Activated CD4-positive, CD25-positive, alpha-beta regulatory T cell treated with anti-CD3 and anti-CD28 coated beads, Interleukin-2, amount 50 U/mL, for 24 hours (primary cell): Measurements from ENCODE around the gene MPG.
A peak's percentile ranks its signal among the peaks of the same experiment; 100 is the strongest.

Experiments
- ATAC-seq, 2 donors: fragments of 150-1000 bp; cut with Tn5 transposase; one replicate each; pipeline ENCODE4 v1.10.0; 2021; ENCODE audit warnings: mild to moderate bottlenecking in 1 of 2, moderate library complexity in 1 of 2

Gene MPG

DNA sequence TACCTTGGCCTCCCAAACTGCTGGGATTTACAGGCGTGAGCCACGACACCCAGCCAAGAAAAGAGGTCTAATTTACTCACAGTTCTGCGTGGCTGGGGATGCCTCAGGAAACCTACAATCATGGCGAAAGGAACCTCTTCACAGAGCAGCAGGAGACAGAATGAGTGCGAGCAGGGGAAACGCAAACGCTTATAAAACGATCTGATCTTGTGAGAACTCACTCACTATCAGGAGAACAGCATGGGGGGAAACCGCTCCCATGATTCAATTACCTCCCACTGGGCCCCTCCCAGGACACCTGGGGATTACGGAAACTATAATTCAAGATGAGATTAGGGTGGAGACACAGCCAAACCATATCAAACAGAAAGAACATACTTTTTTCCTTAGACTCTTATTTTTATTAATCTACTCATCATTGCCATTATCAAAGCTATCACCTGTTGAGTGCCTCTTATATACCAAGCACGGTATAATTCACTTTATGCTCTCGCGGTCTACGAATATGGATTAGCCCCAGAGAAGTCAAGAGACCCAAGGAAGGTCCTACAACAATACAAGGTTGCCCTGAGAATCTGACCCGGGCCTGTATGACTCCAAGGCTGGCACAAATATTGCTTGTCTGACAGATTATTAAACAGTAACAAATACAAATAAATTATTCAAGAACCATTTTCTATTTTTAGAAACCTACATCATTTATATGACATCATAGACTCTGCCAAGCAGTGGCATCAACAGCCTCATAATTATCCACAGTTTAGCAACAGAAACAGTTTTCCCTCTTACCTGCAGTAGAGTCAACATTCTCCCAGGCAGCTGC lies 27.0 kb upstream of the MPG start:
- ATAC-seq, result no peak

DNA sequence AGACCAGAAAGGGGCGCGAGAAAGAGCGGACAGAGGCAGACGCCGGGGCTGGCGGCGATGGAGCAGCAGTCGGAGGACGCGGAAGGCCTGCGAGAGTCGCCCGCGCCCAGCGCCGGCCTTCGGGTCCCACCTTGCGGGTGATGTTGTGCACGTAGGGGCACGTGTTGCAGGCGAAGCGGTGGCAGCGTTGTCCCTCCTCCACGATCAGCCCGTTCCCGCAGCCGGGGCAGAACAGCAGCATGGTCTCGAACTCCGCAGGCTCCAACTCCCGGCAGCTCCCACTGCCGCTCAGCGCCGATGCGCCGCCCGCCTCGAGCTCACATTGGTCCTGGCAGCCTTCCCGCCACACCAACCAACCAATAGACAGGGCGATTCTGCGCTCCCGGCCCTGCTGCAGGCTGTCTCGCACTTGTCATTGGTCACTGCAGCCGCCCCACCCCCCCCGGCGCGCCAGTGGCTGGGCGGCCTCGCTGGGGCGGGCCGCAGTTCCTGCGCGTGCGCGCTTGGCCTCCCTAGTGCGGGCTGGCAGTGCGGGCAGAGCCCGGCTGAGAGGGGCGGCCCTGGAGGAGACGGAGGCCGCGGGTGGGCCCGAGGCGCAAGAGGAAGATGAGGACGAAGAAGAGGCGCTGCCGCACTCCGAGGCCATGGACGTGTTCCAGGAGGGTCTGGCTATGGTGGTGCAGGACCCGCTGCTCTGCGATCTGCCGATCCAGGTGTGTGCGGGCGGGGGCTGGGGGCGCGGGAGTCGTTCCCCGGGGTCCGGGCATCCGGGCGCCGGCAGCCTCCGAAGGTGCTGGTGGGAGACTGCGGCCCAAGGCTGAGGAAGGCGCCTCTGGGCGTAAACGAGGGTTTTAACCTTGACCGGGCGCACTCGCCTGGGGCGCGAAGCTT lies 24.4 kb upstream of the MPG start, which contains the start of the genes POLR3K and SNRNP25:
POLR3K (minus strand) TSS at position 263 of the 891 bp plus-strand sequence; CDS start at position 241, 22 bp downstream.
SNRNP25 (plus strand) TSS at position 483 of the 891 bp plus-strand sequence; CDS start at position 672, 189 bp downstream.
- ATAC-seq, result peak; percentile 97 to 98

DNA sequence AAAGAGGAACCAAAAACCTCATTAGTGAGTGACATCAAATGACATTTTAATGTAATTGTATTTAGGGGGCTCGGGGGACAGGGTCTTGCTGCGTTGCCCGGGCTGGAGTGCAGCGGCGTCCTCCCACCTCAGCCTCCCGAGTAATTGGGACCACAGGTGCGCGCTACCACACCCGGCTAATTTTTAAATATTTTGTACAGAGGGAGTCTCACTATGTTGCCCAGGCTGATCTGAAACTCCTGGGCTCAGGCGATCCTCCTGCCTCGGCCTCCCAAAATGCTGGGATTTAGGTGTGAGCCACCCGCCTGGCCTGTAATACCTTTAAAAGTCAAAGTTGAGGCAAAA lies 23.8 kb upstream of the MPG start:
- ATAC-seq, result no peak

DNA sequence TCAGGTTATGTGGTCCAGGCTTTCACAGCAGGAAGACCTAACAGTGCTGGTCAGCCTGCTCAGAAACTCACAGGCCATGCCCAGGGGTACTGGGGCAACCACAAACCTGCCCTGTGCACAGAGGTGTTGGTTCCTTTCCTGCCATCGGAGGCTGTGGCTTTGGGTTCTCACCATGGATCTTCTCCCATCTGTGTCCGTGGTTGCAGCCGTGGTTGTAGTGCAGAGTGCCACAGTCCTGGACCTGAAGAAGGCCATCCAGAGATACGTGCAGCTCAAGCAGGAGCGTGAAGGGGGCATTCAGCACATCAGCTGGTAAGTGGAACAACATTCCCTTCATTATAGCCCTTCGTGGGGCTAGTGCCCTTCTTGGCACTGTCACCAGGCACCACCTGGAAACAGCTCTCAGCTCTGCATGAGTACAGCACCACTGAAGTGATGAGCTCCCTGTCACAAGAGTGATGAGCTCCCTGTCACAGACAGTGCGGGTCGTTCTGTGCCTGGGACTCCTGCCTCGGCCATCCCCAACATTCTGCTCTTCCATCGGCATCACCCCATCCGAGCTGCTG lies 22.4 kb upstream of the MPG start:
- ATAC-seq, result no peak

DNA sequence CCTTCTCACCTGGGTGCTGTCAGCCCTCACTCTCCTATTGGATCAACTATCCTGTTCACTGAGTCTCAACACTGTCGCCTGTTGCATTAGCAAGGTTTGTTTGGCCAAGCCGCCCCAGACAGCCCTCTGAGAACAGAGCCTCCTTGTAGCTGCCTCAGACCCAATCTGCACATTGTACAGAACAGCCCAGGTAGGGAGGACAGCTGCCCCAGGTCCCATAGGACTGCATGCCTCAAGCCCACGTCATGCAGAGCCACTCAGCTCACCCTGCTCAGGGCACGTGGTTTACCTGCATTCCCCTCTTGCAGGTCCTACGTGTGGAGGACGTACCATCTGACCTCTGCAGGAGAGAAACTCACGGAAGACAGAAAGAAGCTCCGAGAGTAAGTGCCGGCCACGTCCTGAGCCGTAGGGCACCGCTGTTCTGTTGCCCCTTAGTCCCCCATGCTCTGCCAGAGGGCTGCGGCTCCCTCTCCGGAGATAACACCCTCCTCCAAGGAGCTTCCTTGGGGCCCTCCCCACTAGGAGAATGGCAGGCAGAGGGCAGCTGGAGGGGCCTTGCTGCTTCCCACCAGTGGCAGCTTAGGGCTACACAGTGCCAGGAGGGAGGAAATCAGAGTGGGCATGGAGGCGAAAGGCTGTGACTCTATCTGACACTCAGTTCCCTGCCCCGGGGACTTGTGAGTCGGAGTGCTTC lies 21.6 kb upstream of the MPG start:
- no peak for ATAC-seq

DNA sequence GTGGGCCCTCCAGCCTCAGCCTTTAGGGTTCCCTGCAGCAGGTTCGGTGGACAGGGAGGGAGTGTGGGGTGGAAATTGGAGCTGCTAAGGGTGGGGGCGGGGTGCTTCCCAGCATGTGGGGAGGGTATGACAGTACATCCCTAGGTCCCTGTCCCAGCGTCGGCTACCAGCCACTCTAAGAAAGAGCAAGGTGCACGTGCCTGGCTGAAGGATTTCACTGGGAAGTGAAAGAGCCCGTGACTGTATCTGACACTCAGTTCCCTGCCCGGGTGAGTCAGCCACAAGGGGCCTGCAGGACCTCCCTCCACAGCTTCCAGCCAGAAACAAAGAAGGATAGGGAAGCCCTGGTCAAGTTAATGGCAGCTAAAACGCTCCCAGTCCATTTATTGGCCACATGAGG lies 20.3 kb upstream of the MPG start:
- no peak for ATAC-seq

DNA sequence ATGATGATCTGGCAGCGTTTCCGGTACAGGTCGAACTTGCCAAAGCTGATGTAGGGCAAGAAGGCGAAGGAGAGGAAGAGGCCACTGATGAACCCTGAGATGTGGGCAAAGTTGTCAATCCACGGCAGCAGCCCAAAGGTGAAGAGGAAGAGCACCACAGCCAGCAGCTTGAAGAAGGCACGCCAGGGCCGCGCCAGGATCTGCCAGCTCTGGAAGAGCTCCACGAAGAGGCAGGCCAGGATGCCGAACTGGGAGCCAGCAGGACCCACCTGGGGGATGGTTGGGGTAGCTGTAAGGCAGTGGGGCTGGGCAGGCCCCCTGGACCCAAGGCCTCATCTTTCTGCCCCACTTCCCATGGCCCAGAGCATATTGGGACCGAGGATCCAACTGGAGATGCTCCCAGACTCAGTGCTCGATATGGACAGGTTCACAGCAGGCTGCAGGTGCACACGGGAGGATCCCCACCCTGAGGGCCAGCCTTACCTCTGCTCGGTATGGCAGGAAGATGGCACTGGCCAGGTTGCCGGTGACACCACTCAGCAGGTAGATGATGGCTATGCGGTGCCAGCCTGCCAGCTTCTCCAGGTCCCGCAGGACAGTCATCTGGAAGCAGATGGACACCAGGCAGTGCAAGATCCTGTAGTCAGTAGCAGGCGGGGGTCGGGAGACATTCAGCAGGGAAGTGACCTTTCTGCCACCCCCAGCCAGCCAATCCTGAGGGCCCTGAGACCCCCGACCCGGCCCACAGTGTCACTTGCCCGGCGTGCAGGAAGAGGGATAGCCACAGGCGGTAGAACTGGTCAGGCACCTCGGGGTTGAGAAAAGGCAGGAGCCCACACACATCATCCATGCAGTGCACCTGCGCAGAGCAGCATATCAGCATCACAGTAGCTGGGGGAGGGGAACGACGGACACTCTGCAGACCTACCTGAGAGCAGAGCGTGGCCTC lies 19.3 kb upstream of the MPG start:
- ATAC-seq, result no peak

DNA sequence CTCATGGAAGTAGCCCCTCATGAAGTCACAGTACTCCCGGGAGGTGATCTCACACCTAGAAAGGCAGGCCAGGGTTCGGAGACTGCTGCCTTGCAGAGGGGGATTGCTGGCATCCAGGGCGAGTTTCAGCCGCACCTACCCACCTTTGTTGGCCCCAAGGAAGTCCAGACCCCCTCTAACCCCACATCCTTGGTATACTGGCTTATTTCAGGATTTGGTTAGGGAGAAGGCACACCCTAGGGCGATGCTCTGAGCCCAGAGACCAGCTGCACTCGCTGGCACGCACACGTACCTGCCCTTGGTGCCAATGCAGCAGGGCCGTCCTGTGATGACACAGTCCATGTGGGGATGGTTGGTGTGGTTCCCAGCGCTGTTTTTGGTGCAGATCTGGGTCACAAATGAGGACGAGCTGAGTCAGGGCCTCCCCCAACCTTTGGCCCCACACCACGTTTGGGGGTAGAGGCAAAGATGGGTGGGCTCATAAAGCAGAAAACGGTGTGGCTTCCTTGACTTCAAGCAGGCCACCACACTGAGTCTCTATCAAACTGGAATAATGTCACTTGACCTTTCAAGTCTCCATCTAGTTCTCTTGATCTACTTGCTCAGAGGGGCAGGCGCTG lies 18.5 kb upstream of the MPG start:
- ATAC-seq, result no peak

DNA sequence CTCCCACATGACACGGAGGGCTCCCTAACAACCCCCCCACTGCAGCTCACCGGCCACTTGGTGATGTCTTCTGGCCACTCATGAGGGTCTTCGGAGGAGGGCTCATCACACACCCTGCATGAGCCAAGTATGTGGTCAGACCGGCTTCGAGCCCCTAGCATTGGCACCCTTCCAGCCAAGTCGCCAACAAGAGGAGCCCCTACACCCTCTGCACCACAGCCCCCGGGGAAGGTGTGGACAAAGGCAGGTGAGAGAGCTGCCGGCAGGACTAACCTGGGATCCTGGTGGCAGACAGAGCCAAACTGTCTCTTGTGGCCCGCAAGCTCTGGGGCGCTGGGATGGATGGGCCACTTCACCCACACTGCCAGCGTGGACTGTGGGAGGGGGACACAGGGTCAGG lies 17.9 kb upstream of the MPG start:
- no peak for ATAC-seq

DNA sequence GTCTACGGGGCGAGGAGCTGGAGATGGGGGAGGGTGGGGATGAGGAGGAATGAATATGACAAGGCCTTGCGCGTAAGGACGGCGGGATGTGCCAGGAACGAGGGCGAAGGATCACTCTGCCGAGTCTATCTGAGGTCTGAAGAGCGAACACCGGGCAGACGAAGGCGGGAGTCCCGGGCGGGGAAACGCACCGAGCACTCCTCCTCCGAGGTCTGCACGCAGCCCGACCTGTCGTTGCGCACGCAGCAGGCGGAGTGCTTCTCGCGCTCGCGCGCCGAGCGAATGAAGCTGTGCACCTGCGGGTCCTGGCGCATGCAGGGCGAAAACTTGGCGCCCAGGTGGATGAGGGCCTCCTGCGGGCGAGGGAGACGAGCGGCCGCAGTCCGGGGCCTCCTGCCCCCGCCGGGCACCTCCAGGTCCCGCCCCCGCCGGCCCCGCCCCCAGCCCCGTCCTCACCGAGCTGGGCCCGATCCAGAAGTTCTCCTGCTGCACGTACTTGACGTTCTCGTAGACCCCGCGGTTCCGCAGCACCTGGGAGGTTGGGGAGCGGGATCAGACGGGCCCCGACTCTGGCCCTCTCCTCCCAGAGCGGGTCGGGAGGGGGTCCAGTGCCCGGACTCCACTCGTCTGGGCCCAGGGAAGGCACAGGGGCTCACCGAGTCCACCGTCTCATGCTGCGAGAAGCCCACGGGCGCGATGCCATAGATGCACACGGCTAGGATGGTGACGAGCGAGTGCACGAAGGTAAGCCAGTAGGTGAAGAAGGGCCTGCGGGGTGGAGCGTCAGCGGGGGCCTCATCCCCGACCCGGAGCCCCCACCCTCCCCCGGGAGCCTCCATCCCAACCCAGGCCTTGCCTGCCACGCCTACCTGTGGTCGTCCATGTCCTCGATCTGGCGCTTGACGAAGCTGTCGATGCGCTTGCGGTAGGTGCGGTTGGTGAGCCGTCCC lies 16.8 kb upstream of the MPG start:
- no peak for ATAC-seq

DNA sequence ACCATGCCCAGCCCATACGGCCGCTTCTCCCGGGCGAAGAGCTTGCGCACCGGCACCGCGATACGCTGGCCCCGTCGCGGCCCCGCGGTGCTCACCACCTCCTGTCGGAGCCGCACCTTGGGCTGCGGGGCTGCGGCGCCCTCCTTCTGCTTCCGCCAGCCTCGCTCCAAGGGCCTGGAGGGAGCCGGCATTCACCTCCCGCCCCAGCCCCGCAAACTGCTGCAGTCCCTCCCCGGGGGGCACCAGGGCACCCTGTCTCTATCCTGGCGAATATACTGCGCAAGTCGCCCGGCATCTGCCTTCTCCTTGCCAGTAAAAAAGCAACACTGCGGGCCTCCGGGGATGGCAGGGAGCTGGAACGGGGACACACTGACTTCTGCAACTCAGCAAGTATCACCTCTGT lies 16.1 kb upstream of the MPG start:
- ATAC-seq, result no peak

DNA sequence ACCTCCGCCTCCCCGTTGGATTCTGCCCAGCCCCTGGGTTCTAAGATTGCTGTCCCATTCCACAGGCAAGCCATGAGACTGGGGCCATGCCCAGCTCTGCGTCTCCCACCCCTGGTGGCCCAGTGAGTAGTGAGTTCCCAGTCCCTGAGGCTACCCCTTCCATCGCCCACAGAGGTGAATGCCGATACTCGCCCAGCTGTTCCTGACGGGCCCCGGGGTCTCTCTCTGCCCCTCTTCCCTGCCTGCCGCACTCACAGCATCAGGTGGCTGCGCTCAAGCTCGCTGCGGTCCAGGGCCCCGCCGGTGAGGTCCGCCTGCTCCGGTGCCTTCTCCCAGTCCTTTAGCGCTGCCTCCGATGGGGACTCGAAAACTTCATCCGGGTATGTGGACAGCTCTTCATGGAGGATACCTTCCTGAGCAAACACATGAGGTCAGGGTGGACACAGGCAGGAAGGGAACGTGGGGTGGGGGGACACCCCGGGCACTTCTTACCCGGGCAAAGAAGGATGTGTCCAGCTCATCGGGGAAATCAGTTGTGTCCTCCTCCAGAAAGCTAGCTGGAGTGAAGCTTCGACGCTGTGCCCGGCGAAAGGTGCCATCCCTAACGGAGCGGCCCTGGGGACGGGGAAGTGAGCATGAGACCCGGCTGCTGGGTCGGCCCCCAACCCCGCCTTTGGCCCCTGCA lies 15.6 kb upstream of the MPG start:
- ATAC-seq, result no peak

DNA sequence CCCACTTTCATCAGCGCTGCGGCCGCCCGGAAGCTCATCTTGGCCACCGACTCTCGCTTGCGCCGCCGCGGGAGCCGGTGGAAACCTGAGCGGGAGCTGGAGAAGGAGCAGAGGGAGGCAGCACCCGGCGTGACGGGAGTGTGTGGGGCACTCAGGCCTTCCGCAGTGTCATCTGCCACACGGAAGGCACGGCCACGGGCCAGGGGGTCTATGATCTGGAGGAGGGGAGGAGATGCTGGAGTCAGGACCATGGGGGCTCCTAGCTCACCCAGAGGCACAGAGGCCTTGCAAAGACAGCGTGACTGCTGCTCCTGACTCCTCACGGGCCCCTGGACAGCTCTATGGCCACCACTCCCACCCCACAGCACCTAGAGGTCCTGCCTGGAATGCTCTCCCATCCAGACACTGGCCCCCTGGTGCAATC lies 15.0 kb upstream of the MPG start:
- no peak for ATAC-seq

DNA sequence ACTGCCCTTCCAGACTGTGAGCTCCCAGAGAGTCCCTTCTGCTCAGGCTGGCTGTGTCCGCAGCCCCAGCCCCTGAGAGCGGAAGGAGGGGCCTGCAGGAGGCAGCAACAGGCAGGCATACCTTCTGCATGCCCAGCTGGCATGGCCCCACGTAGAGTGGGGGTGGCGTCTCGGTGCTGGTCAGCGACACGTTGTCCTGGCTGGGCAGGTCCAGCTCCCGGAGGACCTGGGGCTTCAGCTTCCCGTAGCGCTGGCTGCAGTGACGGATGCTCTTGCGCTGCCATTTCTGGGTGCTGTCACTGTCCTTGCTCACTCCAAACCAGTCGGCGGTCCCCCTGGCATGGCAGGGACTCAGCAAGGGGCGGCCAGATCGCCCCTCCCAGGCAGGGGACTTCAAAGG lies 14.6 kb upstream of the MPG start:
- no peak for ATAC-seq

DNA sequence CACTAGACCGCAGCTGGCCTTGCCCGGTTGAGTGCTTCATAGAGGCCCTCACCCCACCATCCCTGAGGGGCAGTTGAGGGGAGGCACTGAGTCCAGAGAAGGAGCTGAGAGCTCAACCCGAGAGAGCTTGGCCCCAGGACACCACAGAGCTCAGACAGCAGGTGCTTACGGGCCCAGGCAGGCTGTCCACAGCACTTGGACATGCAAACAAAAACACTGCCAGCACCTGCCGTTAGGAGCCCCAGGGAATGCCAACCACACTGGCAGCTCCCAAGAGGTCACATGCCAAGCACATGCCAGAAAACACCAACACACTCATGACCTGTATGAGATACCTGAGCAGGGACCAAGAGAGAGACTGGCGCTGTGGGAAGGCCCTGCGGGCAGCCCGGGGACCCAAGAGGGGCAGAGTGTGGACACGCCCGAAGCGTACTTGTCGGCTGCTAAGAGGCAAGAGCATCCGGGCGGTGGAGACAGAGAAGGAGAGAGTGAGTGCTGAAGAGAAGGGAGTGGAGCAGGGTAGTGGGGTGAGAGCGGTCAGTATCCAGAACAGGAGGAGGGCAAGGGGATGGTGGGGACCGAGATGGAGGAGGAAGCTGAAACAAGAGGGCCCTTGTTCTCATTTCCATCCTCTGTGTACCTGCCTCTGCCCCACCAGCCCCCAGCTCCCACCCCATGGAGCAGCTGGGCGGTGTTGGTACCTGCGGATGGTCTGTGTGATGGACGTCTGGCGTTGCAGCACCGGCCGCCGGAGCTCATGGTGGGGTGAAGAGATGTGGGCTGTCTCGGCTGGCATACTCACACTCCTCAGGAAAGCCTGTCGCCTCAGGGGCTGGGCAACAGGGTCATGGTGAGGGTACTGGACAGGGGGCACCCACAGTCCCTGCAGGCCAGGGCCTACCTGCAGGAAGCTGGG lies 13.8 kb upstream of the MPG start:
- no peak for ATAC-seq

DNA sequence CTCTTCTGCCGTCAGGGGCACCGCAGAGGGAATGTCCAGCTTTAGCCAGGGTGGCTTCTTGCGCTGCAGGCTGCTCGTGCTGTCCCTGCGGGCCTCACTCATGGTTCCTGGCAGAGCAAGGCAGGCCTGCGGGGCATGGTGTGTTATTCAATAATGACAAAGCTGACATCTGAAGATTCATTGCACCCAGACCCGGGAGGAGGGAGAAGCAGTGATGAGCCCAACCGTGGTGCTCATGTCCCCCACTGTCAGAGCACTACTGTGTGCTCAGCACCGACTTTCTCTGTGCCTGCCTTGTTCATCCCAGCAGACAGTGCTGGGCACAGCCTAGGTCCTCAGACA lies 13.1 kb upstream of the MPG start:
- ATAC-seq, result no peak

DNA sequence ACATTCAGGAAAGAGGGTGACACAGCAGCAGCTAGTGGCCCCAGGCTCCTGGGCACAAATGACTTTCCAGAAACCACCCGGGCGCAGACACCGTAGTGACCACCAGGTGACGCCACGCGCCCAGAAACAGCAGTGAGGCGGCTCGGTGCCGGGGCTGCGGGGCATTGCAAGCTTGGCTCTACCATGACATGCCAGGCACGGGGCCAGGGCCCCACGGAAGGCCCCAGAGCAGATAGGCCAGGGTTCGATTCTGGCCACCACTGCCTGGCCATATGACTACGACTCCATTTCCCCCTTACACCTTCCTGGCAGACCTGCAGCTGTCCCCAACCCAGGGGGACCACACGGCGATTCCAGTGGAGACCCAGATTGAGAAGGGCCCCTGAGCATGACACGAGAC lies 12.3 kb upstream of the MPG start:
- ATAC-seq, result peak; percentile 85 to 88
